ENCODE data around the gene PDGFRA.
"Not testable (repeated sequence)": the region's sequence is repeated elsewhere in the genome, so short reads cannot be mapped to it uniquely, and the experiment has no call there.

The PDGFRA gene

DNA sequence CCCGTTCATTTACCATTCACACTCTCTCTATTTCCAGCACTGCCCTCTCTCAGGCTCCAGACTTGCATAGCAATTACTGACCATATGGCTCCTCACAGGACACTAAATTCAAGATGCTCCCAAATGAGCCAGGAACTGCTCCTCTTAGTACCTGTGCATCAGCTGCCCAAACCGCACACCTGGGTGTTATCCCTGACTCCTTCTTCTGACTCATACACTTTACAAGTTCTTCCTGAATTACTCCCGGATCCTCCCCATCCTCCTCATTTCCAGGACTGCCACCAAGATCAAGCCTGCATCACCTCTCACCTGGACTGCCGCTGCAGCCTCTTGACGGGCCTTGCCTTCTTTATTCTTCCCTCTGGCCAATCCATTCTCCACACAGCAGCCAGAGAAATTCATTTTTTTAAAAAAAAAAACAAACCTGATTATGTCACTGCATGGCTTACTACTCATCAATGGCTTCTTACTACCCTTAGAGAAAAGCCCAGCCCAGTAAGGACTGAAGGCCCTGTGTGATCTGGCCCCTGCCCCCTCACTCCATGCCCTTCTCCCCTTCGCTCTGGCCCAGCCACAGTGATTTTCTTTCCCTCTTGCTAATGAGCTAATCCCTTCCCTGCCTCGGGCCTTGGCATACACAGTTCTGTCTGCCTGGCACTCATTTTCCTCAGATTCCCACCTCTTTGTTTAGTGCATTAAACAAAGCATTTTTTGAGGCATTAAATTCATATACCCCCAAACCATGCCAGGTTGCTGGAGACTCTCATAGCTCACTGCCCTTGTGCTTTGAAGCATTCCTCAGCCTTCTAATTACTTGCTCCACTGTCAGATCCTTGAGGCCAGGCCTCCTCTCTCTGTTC is 92.0 kb downstream of the PDGFRA start:
- DNase-seq (ENCODE audit: low read depth) = no peak

DNA sequence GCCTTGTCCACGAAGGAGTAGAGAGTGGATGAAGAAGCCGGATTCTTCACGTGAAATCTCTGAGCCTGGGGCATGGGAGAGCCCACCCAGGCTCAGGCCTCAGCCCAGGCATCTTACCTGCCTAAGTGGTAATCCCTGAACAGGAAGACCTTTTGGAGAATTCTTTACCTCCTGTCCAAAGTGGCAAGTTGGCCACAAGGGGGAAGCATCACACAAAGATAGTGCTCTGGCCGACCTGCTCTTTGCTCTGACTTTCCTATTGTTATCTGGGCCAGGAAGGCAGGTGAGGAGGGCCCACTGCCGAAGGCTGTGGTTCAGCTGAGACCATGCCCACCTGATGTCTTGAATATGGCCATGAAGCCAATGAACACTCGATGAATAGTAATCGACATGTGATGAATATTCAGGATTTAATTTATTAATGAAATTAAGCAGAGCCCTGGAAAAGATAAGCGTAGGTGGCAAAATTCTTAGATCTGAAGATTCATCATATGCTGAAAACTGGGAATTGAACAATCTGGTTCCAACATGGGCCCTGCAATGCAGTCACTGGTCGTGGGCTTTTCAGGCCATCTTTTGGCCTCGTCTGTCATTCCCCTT is 93.8 kb downstream of the PDGFRA start:
- DNase-seq (ENCODE audit: low read depth) = no peak

GRCh38 chr4:54330896-54331295 is 101.8 kb downstream of the PDGFRA start:
- no peak for DNase-seq (ENCODE audit: low read depth)

DNA sequence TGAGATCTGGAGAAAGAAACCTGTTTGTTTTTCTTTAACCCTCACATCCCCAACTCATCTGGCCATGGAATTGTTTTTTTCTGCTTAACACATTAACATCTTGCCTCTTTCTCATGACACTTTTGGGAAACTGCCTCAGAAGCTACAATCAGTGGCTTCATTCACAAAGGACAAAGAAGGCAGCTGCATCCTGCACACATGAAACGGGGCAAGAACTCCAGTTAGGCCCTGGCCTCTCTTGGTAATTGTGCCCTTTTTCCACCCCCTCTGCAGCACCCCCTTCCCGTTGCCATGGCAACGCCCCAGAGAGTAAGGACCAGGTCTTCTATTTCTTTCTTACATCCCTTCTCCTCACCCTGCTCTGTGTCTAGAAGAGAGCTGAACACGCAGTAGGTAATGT is 103.4 kb downstream of the PDGFRA start:
- DNase-seq (ENCODE audit: low read depth) = no peak

DNA sequence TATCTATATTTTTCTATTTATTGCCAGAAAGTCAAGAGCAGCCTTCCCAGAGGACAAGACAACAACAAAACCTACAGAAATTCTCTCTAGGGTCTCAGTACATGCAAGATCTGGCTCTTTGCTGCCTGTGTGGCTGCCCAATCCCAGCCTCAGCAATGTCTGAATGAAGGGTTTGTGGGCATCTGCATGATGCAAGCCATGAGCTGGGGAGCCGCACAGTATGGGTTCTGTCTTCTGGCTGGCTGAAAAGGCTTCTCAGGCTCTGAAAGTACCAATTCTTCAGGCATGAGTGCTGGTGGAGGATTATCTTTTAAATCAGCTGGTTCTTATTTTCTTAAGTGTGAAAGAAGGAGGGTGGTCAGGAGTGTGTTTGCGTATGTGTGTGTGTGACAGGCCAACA is 104.6 kb downstream of the PDGFRA start:
- no peak for DNase-seq (ENCODE audit: low read depth)

GRCh38 chr4:54334769-54335168 is 105.7 kb downstream of the PDGFRA start:
- not testable (repeated sequence) for DNase-seq (ENCODE audit: low read depth)

GRCh38 chr4:54337009-54337408 is 107.9 kb downstream of the PDGFRA start:
- no peak for DNase-seq (ENCODE audit: low read depth)

GRCh38 chr4:54342067-54342466 is 113.0 kb downstream of the PDGFRA start:
- not testable (repeated sequence) for DNase-seq (ENCODE audit: low read depth)

Measured in activated T-helper 1 cell treated with Interleukin-2 at 50 U/mL for 16 hours (primary cell).